K562 (cell line): ENCODE results near the gene ZNF334.

Experiments used
- ATF7 ChIP-seq: fragments of 450-650 bp; IDR thresholded peaks from 2 replicates; pipeline ENCODE4 v1.7.1; 2014; ENCODE audit warnings: mild to moderate bottlenecking, moderate library complexity
- CTCF ChIP-seq, 3 experiments: IDR thresholded peaks in 2 of 3; conservative IDR thresholded peaks in 1 of 3; 2 replicates each; pipeline ENCODE4 v1.5.1; 2011 to 2012; ENCODE audit warnings: low read length in 3 of 3, mild to moderate bottlenecking in 3 of 3, control low read depth in 2 of 3, improper control_type of control experiment in 1 of 3, inconsistent platforms in 1 of 3, low read depth in 1 of 3, mixed read lengths in 1 of 3, moderate library complexity in 1 of 3; ENCODE audit not compliant: insufficient read depth in 2 of 3
- ELK1 ChIP-seq: sonication (generic); formaldehyde crosslinking; IDR thresholded peaks from 2 replicates; pipeline ENCODE4 v1.8.1; 2022; ENCODE audit warnings: missing genetic modification reagents
- EZH2 ChIP-seq: IDR thresholded peaks from 2 replicates; pipeline ENCODE4 v1.6.1; 2012; ENCODE audit warnings: low read depth, mild to moderate bottlenecking, inconsistent platforms, low read length, borderline replicate concordance
- FOXA3 ChIP-seq, 2 experiments: fragments of 450-650 bp in 1 of 2; sonication (generic) in 1 of 2; formaldehyde crosslinking; IDR thresholded peaks in 1 of 2; conservative IDR thresholded peaks in 1 of 2; 2 replicates each; pipeline versions ENCODE4 v1.4.0 to v1.8.0; 2020 to 2022; ENCODE audit warnings: mild to moderate bottlenecking in 2 of 2, missing genetic modification reagents in 1 of 2
- HMGXB4 ChIP-seq: sonication (generic); formaldehyde crosslinking; IDR thresholded peaks from 2 replicates; pipeline ENCODE4 v1.8.1; 2023; ENCODE audit warnings: mild to moderate bottlenecking, missing genetic modification reagents
- JUN ChIP-seq, 2 experiments: sonication (generic) in 1 of 2; formaldehyde crosslinking in 1 of 2; IDR thresholded peaks; 2 replicates each; pipeline versions ENCODE4 v1.6.1 to v1.8.0; 2012 to 2022; ENCODE audit warnings: borderline replicate concordance in 2 of 2, mild to moderate bottlenecking in 2 of 2, improper control_type of control experiment in 1 of 2, low read depth in 1 of 2, low read length in 1 of 2, missing genetic modification reagents in 1 of 2
- NONO ChIP-seq, 2 experiments: fragments of 200-400 bp in 1 of 2; fragments of 450-650 bp in 1 of 2; formaldehyde crosslinking in 1 of 2; IDR thresholded peaks; 2 replicates each; pipeline ENCODE4 v1.6.1; 2017; ENCODE audit warnings: low read depth in 2 of 2, mild to moderate bottlenecking in 2 of 2, moderate library complexity in 2 of 2, low read length in 1 of 2
- SMARCA5 ChIP-seq: fragments of 450-650 bp; IDR thresholded peaks from 2 replicates; pipeline ENCODE4 v1.6.1; 2016
- SREBF2 ChIP-seq: sonication (generic); formaldehyde crosslinking; IDR thresholded peaks from 2 replicates; pipeline ENCODE4 v1.4.0; 2020; ENCODE audit warnings: mild to moderate bottlenecking, missing genetic modification reagents
- SRF ChIP-seq, 2 experiments: fragments of 250-450, 450-650 bp in 1 of 2; sonication (Bioruptor Pico) in 1 of 2; sonication (generic) in 1 of 2; formaldehyde crosslinking; IDR thresholded peaks; 2 replicates each; pipeline versions ENCODE4 v1.5.0 to v1.5.1; 2020 to 2022; ENCODE audit warnings: mild to moderate bottlenecking in 1 of 2, missing genetic modification reagents in 1 of 2
- TCF7L2 ChIP-seq: fragments of 150-350 bp; IDR thresholded peaks from 2 replicates; pipeline ENCODE4 v1.6.1; 2016; ENCODE audit warnings: low read depth, mild to moderate bottlenecking, low read length, moderate library complexity
- ZNF197 ChIP-seq: fragments of 200-800 bp; sonication (Bioruptor generic); IDR thresholded peaks from 2 replicates; pipeline ENCODE4 v1.6.1; 2016; ENCODE audit warnings: low read depth, missing genetic modification characterization, missing compliant biosample characterization

- TF ChIP-seq CTCF (IDR thresholded peaks at IDR 0.05 in 2 of 3, conservative IDR thresholded peaks at IDR 0.05 in 1 of 3; ENCODE audit: insufficient read depth in 2 of 3, low read depth in 1 of 3, low read length in 3 of 3), result no peak
- no peak for TF ChIP-seq ELK1 (CRISPR knock-in tag)
- TF ChIP-seq ZNF197, result no peak
- TF ChIP-seq JUN (IDR thresholded peaks at IDR 0.05; ENCODE audit: borderline replicate concordance, low read depth, low read length), result no peak
- TF ChIP-seq JUN (CRISPR knock-in tag; IDR thresholded peaks at IDR 0.05; ENCODE audit: borderline replicate concordance), result no peak
- no peak for TF ChIP-seq NONO (IDR thresholded peaks at IDR 0.05; ENCODE audit: low read depth in 2 of 2, low read length in 1 of 2)
- TF ChIP-seq SMARCA5, result no peak
- TF ChIP-seq TCF7L2, result no peak
- no peak for TF ChIP-seq FOXA3 (CRISPR knock-in tag; conservative IDR thresholded peaks at IDR 0.05 in 1 of 2, IDR thresholded peaks at IDR 0.05 in 1 of 2)
- TF ChIP-seq ATF7, result no peak
- no peak for TF ChIP-seq EZH2
- no peak for TF ChIP-seq SREBF2 (CRISPR knock-in tag)
- no peak for TF ChIP-seq HMGXB4 (CRISPR knock-in tag)
- no peak for TF ChIP-seq SRF (CRISPR knock-in tag; IDR thresholded peaks at IDR 0.05)
Measured at GRCh38 chr20:46530640-46531039, 17.3 kb upstream of the ZNF334 start.
